NB4 (cell line): Measurements from ENCODE around the gene STRN4.

ENCODE experiments used
- DNase-seq: peaks from one replicate; pipeline ENCODE4 v3.0.0; 2010; ENCODE audit warnings: low read depth
- H3K4me3 ChIP-seq: one replicate; pipeline ENCODE4 v1.5.1; 2011; ENCODE audit warnings: mild to moderate bottlenecking, low read depth, low read length, moderate library complexity
- CTCF ChIP-seq: IDR thresholded peaks from one replicate; pipeline ENCODE4 v1.5.1; 2012; ENCODE audit warnings: low read depth, low read length
- MYC ChIP-seq: IDR thresholded peaks from 2 replicates; pipeline ENCODE4 v1.6.1; 2011; ENCODE audit warnings: low read depth, low read length
- POLR2A ChIP-seq: IDR thresholded peaks from 2 replicates; pipeline ENCODE4 v1.6.1; 2011; ENCODE audit warnings: mild to moderate bottlenecking; ENCODE audit not compliant: insufficient read length; ENCODE audit errors: extremely low read depth
- TF ChIP-seq, protein P1 (sequence below): IDR thresholded peaks from 2 replicates; pipeline ENCODE4 v1.6.1; 2011; ENCODE audit warnings: low read depth, low read length

STRN4 gene

GRCh38 chr19:46718934-46719622, 27.2 kb downstream of the STRN4 start:
- peak; percentile 76 for DNase-seq
- TF ChIP-seq POLR2A (no peak), MYC (0 out of 2 replicates have a peak, but pooled peaks have one; percentile 41), CTCF (no peak)
- TF ChIP-seq, protein P1, sequence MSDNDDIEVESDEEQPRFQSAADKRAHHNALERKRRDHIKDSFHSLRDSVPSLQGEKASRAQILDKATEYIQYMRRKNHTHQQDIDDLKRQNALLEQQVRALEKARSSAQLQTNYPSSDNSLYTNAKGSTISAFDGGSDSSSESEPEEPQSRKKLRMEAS, result 0 out of 2 replicates have a peak, but pooled peaks have one; percentile 8
- H3K4me3 ChIP-seq, result no peak overlapping the region

DNA sequence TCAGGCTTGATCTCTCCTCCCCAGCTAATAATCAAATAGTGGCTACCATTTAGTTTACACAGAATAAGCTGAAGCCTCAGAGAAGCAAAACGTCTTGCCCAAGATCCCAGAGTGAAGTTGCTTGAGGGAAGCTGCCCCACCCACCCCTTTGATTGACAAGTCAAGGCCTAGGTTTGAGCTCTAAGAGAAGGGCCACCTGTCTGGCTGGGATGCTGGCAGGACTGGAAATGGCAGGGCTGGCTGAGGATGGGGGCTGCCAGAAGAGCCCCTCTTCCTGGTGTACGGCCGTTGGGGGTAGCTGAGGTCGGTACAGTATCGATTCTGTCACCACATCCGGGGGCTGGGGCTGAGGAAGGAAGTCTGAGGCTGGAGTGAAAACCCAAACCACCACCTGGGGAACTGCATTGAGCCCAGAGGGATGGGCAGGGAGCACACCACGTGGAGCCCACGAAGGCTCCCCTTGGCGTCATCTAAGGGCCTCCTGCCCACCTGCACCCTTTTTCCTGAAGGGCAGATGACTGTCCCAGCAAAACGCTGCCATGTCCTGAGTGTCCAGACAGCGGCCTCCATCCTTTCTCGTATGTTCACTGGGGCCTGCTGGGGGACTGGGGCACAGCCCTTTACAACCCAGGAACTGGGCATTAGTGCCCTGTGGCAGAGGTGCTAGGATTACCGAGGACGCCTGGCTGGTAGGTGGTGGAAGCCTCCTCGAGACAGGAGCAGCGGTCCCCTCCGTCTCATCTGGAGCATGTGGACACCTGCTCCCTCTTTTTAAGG, 27.9 kb downstream of the STRN4 start:
- peak; percentile 97 for DNase-seq
- TF ChIP-seq MYC, result peak; percentile 100
- TF ChIP-seq, protein P1, result peak; percentile 100
- TF ChIP-seq CTCF, result no peak
- TF ChIP-seq POLR2A, result peak; percentile 10
- peak overlapping the region; percentile 91 for H3K4me3 ChIP-seq

DNA sequence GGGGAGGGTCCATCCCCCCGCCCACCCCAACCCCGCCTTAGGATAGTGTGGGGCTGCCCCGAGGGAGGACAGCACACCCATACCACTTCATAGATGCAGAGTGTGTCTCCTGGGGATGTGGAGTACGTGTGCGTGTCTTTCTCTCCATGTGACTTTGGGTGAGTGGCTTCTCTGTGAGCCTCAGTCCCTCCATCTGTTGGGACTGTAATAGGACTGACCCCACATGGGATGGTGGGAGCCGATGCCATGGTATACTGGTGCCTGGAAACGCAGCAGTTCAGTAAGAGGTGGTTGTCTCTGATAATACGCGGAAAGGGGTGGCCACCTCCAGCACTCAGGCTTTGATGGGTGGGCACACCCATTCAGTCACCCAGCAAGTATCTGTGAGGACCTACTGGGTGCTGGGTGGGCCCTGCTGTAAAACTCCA, 28.5 kb downstream of the STRN4 start:
- TF ChIP-seq MYC, result 0 out of 2 replicates have a peak, but pooled peaks have one; percentile 37
- no peak for TF ChIP-seq POLR2A
- no peak for TF ChIP-seq CTCF
- TF ChIP-seq, protein P1, result peak; percentile 86
- DNase-seq, result peak; percentile 76

GRCh38 chr19:46717034-46717715, 29.1 kb downstream of the STRN4 start, which contains the start of gene PRKD2:
Gene PRKD2, minus strand, starts transcription at chr19:46717114. Its CDS starts 744 bp downstream, at chr19:46716370.
- peak; percentile 97 for DNase-seq
- peak within 1 kb of the TSS; percentile 91 for H3K4me3 ChIP-seq
- TF ChIP-seq MYC, result peak; percentile 72; the same call in 1 of the 2 replicates
- no peak for TF ChIP-seq CTCF
- TF ChIP-seq POLR2A, result peak; percentile 84
- TF ChIP-seq, protein P1, result no peak; the same call in 1 of the 2 replicates

More for the DNA sequence above, 28.5 kb downstream of the STRN4 start:
- H3K4me3 ChIP-seq, result peak overlapping the region; percentile 91

GRCh38 chr19:46716672-46717033, 29.6 kb downstream of the STRN4 start:
- TF ChIP-seq, protein P1, result no peak
- TF ChIP-seq MYC (no peak), POLR2A (no peak), CTCF (no peak)
- no peak for DNase-seq

More at GRCh38 chr19:46716672-46717033, 29.6 kb downstream of the STRN4 start:
- H3K4me3 ChIP-seq, result peak overlapping the region; percentile 91
